Adipocyte (in vitro differentiated cells): ENCODE results near the gene IFNE.

Source experiments
- DNase-seq: peaks from one replicate; pipeline ENCODE4 v3.0.0-alpha.2; 2015; ENCODE audit warnings: low read depth
- H3K27me3 ChIP-seq: replicated peaks from 2 replicates; pipeline ENCODE4 v1.7.0; 2013; ENCODE audit warnings: mild to moderate bottlenecking, low read length, moderate library complexity; ENCODE audit not compliant: control insufficient read depth, insufficient read depth
- H3K36me3 ChIP-seq: 2 replicates; pipeline ENCODE4 v1.7.0; 2013; ENCODE audit warnings: low read length, mild to moderate bottlenecking, moderate library complexity; ENCODE audit not compliant: control insufficient read depth, insufficient read depth, severe bottlenecking
- H3K4me1 ChIP-seq: 2 replicates; pipeline ENCODE4 v1.7.0; 2013; ENCODE audit warnings: mild to moderate bottlenecking, low read length, moderate library complexity; ENCODE audit not compliant: control insufficient read depth, insufficient read depth
- H3K4me3 ChIP-seq: 2 replicates; pipeline ENCODE4 v1.7.0; 2013; ENCODE audit warnings: mild to moderate bottlenecking, low read length, moderate library complexity
- H3K9ac ChIP-seq: 2 replicates; pipeline ENCODE4 v1.7.0; 2013; ENCODE audit warnings: mild to moderate bottlenecking, low read length, moderate library complexity
- H3K9me3 ChIP-seq: 2 replicates; pipeline ENCODE4 v1.7.0; 2013; ENCODE audit warnings: mild to moderate bottlenecking, low read length, moderate library complexity; ENCODE audit not compliant: control insufficient read depth

The IFNE gene

GRCh38 chr9:21516796-21517195 is 34.7 kb upstream of the IFNE start:
- H3K4me3 ChIP-seq = no peak overlapping the region
- no peak overlapping the region for H3K9ac ChIP-seq
- H3K4me1 ChIP-seq = peaks cover 11% of the 10 kb centered on the region
- DNase-seq = no peak
- H3K36me3 ChIP-seq = peaks cover under 1% of the 10 kb centered on the region
- no peaks in the 10 kb centered on the region for H3K27me3 ChIP-seq
- no peaks in the 10 kb centered on the region for H3K9me3 ChIP-seq

- Histone ChIP-seq H3K4me1 (peaks cover 11% of the 10 kb centered on the region), H3K4me3 (no peak overlapping the region), H3K36me3 (peaks cover 4% of the 10 kb centered on the region), H3K27me3 (no peaks in the 10 kb centered on the region), H3K9ac (no peak overlapping the region), H3K9me3 (no peaks in the 10 kb centered on the region)
- no peak for DNase-seq
Measured at GRCh38 chr9:21513431-21513830, 31.3 kb upstream of the IFNE start.

- peak; percentile 11 for DNase-seq
- Histone ChIP-seq H3K4me1 (peaks cover 21% of the 10 kb centered on the region), H3K4me3 (no peak overlapping the region), H3K9me3 (no peaks in the 10 kb centered on the region), H3K36me3 (peaks cover 4% of the 10 kb centered on the region), H3K9ac (no peak overlapping the region), H3K27me3 (no peaks in the 10 kb centered on the region)
Measured at GRCh38 chr9:21510806-21511205, 28.7 kb upstream of the IFNE start.

DNA sequence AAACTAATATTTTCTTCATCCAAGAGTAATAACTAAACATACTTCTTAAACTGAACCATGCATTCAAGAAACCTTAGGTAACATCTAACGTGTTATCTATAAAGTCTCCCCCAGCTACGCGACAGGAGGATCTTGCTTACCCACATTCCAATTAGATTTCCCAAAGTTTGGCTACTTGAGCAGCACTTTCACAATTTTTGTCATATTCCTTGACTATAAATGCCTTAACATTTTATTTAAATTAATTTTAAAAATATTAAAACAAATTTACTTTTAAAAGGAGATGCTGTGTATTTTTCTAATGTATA is 25.3 kb upstream of the IFNE start:
- peak overlapping the region; percentile 38 for H3K9ac ChIP-seq
- no peaks in the 10 kb centered on the region for H3K27me3 ChIP-seq
- H3K9me3 ChIP-seq = no peaks in the 10 kb centered on the region
- no peak for DNase-seq
- peak overlapping the region; percentile 35 for H3K4me3 ChIP-seq
- H3K36me3 ChIP-seq = peaks cover 4% of the 10 kb centered on the region
- peaks cover 21% of the 10 kb centered on the region for H3K4me1 ChIP-seq

GRCh38 chr9:21506626-21507482 is 24.7 kb upstream of the IFNE start:
- peak; percentile 92 for DNase-seq
- H3K27me3 ChIP-seq = no peaks in the 10 kb centered on the region
- peak overlapping the region; percentile 35 for H3K4me3 ChIP-seq
- no peaks in the 10 kb centered on the region for H3K9me3 ChIP-seq
- peaks cover 23% of the 10 kb centered on the region for H3K4me1 ChIP-seq
- peaks cover 4% of the 10 kb centered on the region for H3K36me3 ChIP-seq
- H3K9ac ChIP-seq = peak overlapping the region; percentile 38

GRCh38 chr9:21505425-21506179 is 23.5 kb upstream of the IFNE start:
- Histone ChIP-seq H3K9me3 (no peaks in the 10 kb centered on the region), H3K4me3 (no peak overlapping the region), H3K4me1 (peaks cover 23% of the 10 kb centered on the region), H3K9ac (no peak overlapping the region), H3K36me3 (no peaks in the 10 kb centered on the region), H3K27me3 (no peaks in the 10 kb centered on the region)
- no peak for DNase-seq

DNA sequence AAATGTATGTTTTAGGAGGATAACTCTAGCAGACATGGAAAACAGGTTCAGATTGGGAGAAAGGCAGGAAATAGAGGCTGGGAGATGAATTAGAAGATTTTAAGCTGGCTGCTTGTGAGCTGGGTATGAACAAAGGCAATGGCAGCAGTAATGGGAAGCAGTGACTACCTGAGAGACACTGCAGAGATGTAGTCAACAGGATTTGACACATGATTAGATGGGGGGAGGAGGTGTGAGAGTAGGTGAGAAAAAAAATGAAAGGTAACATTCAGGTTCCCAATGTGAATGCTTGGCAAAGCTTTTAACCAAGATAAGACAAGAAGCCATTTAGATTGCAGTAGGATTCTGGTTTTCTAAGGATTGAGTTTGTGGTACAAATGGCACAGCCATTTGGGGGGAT is 22.8 kb upstream of the IFNE start:
- no peaks in the 10 kb centered on the region for H3K27me3 ChIP-seq
- H3K36me3 ChIP-seq = no peaks in the 10 kb centered on the region
- H3K9me3 ChIP-seq = no peaks in the 10 kb centered on the region

DNA sequence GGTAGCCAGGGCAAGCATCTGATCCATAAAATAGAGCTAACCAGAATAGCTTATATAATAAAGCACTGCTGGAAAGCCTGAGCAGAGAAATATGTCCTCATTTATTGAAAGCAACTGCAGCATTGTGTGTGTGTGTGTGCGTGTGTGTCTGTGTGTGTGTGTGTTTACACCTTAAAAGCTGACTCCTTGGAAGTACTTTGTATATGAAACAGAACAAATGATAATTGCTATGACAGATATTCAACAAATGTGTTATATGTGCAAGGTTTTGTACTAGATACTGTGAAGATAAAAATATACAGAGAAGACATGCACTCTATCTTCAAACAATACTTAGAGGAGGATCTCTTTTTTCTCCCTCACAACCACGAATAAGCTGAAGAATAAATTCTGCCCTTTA is 22.0 kb upstream of the IFNE start:
- Histone ChIP-seq H3K27me3 (no peaks in the 10 kb centered on the region), H3K9me3 (no peaks in the 10 kb centered on the region), H3K4me1 (peaks cover 23% of the 10 kb centered on the region), H3K36me3 (no peaks in the 10 kb centered on the region), H3K4me3 (no peak overlapping the region), H3K9ac (no peak overlapping the region)
- DNase-seq = no peak

More for the DNA sequence above, 22.8 kb upstream of the IFNE start:
- DNase-seq = no peak
- Histone ChIP-seq H3K4me1 (peaks cover 23% of the 10 kb centered on the region), H3K4me3 (no peak overlapping the region), H3K9ac (no peak overlapping the region)

DNA sequence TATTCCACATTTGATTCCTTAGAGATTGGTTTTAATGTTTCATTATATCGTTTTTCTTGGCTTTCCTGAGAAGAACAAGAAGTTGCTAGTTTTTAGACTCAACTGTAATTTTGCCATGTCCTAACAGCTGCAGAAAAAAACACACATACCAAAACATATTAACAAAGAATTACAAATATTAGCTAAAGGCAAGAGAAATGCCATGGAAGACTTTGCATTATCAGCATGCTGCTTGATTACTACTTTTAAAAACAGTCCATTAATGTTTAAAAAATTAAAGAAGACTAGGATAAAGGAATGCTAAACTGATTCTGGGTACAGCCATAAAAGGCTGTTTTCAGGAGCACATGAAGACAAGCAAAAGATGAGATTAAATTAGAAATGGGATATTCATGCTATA is 20.5 kb upstream of the IFNE start:
- peaks cover 23% of the 10 kb centered on the region for H3K4me1 ChIP-seq
- no peaks in the 10 kb centered on the region for H3K36me3 ChIP-seq
- DNase-seq = peak; percentile 15
- no peak overlapping the region for H3K9ac ChIP-seq
- H3K4me3 ChIP-seq = no peak overlapping the region
- H3K27me3 ChIP-seq = no peaks in the 10 kb centered on the region
- no peaks in the 10 kb centered on the region for H3K9me3 ChIP-seq

DNA sequence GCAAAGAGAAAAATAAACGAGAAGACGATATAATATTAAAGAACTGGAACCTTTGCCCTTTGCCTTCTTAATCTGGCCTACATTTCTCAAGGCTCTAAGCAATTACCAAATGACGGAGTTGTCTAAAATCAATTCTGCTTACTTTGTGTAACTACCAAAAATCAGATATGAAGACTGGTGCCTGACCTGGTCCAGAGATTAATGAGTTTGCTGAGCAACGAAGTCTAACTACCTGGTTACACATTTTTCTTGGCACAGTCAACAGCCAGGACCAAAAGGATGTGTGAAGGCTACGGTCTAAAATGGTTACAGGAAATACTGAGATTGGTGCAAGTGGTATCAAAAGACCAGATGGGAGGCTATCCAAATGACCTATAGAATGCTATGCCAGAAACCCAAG is 17.8 kb upstream of the IFNE start:
- Histone ChIP-seq H3K9me3 (no peaks in the 10 kb centered on the region), H3K9ac (no peak overlapping the region), H3K4me3 (no peak overlapping the region), H3K4me1 (peaks cover 9% of the 10 kb centered on the region), H3K27me3 (no peaks in the 10 kb centered on the region), H3K36me3 (no peaks in the 10 kb centered on the region)
- no peak for DNase-seq

GRCh38 chr9:21491756-21492155 is 9.6 kb upstream of the IFNE start:
- no peaks in the 10 kb centered on the region for H3K36me3 ChIP-seq
- no peak overlapping the region for H3K4me3 ChIP-seq
- peak; percentile 48 for DNase-seq
- no peak overlapping the region for H3K9ac ChIP-seq
- H3K9me3 ChIP-seq = no peaks in the 10 kb centered on the region
- H3K27me3 ChIP-seq = no peaks in the 10 kb centered on the region
- peaks cover 8% of the 10 kb centered on the region for H3K4me1 ChIP-seq
